Body of pancreas (tissue), 4 donors: ENCODE results near the gene ATP5MK. TPM values are rescaled to one million over a fixed set of nuclear protein-coding genes. Genes with fewer than 3 reads are reported as not detected.

ENCODE experiments used
- ATAC-seq: fragments of 150-250 bp; one replicate; pipeline ENCODE4 v1.9.1; 2016
- DNase-seq, 4 donors: peaks; one replicate each; pipeline ENCODE4 v3.0.0-alpha.2; 2019
- H3K27ac ChIP-seq, 4 donors: fragments of 200-600 bp; sonication (generic); 1 replicate in 3 of 4; 2 replicates in 1 of 4; pipeline versions ENCODE4 v1.5.1 to v1.6.1; 2016 to 2019; ENCODE audit warnings: mild to moderate bottlenecking in 1 of 4, mixed read lengths in 1 of 4, moderate library complexity in 1 of 4
- H3K27me3 ChIP-seq, 2 donors: fragments of 200-600 bp; sonication (generic); one replicate each; pipeline ENCODE4 v1.6.0; 2016; ENCODE audit warnings: mild to moderate bottlenecking in 1 of 2
- H3K36me3 ChIP-seq, 2 donors: fragments of 200-600 bp; sonication (generic); replicated peaks in 1 of 2; 2 replicates each; pipeline ENCODE4 v1.5.1; 2016; ENCODE audit warnings: low read depth in 2 of 2; ENCODE audit not compliant: insufficient read depth in 1 of 2
- H3K4me1 ChIP-seq: fragments of 200-600 bp; sonication (generic); one replicate; pipeline ENCODE4 v1.6.0; 2016
- H3K4me3 ChIP-seq, 2 donors: fragments of 200-600 bp; sonication (generic); 1 replicate in 1 of 2; 2 replicates in 1 of 2; pipeline ENCODE4 v1.5.1; 2016 to 2019
- H3K9me3 ChIP-seq, 3 donors: fragments of 200-600 bp; sonication (generic); 1 replicate in 2 of 3; 2 replicates in 1 of 3; pipeline ENCODE4 v1.5.1; 2016
- POLR2A ChIP-seq, 3 donors: fragments of 450-650 bp; IDR thresholded peaks; one replicate each; pipeline ENCODE4 v1.6.1; 2016; ENCODE audit warnings: antibody characterized with exemption in 3 of 3, mild to moderate bottlenecking in 2 of 3
- WGBS, 2 donors: methylation state at CpG; one replicate each; pipeline ENCODE4 v1.1.5; 2017; 5-methylcytosine and 5-hydroxymethylcytosine counted together
- intact Hi-C: fragments of 100-400 bp; cut with DNase I; formaldehyde crosslinking; loops from one replicate; pipeline ENCODE4 v1.15.1; 2023
- total RNA-seq, 2 donors: library from RNA; depleted of rRNA; stranded (reverse); fragments of >200 nt; gene quantifications; one replicate each; pipeline ENCODE4 v1.1.0, GENCODE V29; 2016
- TF ChIP-seq, protein P1 (sequence below), 7 experiments: fragments of 450-650 bp in 4 of 7; fragments of 200-600 bp in 3 of 7; sonication (generic) in 3 of 7; IDR thresholded peaks; one replicate each; pipeline ENCODE4 v1.5.1; 2016 to 2019; ENCODE audit warnings: antibody characterized with exemption in 7 of 7

Gene ATP5MK
- total RNA-seq, 2 donors from 2014 or later: 75.5 to 85.6 TPM

GRCh38 chr10:103415581-103415980 lies 19.3 kb upstream of the ATP5MK start:
- DNase-seq (no peak), ATAC-seq (no peak)
- intact Hi-C loops: loop anchor here (10.0 kb wide), 1 partner anchor 179 kb away; no protein-coding TSS in a partner anchor
- TF ChIP-seq POLR2A (IDR thresholded peaks at IDR 0.05): no peak
- TF ChIP-seq, protein P1, sequence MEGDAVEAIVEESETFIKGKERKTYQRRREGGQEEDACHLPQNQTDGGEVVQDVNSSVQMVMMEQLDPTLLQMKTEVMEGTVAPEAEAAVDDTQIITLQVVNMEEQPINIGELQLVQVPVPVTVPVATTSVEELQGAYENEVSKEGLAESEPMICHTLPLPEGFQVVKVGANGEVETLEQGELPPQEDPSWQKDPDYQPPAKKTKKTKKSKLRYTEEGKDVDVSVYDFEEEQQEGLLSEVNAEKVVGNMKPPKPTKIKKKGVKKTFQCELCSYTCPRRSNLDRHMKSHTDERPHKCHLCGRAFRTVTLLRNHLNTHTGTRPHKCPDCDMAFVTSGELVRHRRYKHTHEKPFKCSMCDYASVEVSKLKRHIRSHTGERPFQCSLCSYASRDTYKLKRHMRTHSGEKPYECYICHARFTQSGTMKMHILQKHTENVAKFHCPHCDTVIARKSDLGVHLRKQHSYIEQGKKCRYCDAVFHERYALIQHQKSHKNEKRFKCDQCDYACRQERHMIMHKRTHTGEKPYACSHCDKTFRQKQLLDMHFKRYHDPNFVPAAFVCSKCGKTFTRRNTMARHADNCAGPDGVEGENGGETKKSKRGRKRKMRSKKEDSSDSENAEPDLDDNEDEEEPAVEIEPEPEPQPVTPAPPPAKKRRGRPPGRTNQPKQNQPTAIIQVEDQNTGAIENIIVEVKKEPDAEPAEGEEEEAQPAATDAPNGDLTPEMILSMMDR (IDR thresholded peaks at IDR 0.05): no peak
- Histone ChIP-seq H3K27me3 (no peaks in the 10 kb centered on the region), H3K9me3 (no peaks in the 10 kb centered on the region), H3K27ac (no peak overlapping the region), H3K36me3 (peaks cover 13 to 59% of the 10 kb centered on the region in 2 donors), H3K4me1 (no peaks in the 10 kb centered on the region), H3K4me3 (no peak overlapping the region)
- WGBS, 2 donors: 62 to 71% methylated on average over 8 of the region's 8 CpGs

- H3K27me3 ChIP-seq: no peaks in the 10 kb centered on the region
- peaks cover 13 to 53% of the 10 kb centered on the region in 2 donors for H3K36me3 ChIP-seq
- ATAC-seq (no peak), DNase-seq (no peak)
- no peaks in the 10 kb centered on the region for H3K4me1 ChIP-seq
- WGBS, 2 donors: 58 to 80% methylated on average over 2 of the region's 2 CpGs
- H3K4me3 ChIP-seq: no peak overlapping the region
- no peak overlapping the region for H3K27ac ChIP-seq
- no peaks in the 10 kb centered on the region for H3K9me3 ChIP-seq
- TF ChIP-seq, protein P1 (IDR thresholded peaks at IDR 0.05): no peak
- no peak for TF ChIP-seq POLR2A (IDR thresholded peaks at IDR 0.05)
- intact Hi-C loops: loop anchor here (10.0 kb wide), 1 partner anchor 181 kb away; no protein-coding TSS in a partner anchor
Observed at GRCh38 chr10:103413564-103413963, 17.3 kb upstream of the ATP5MK start.

DNA sequence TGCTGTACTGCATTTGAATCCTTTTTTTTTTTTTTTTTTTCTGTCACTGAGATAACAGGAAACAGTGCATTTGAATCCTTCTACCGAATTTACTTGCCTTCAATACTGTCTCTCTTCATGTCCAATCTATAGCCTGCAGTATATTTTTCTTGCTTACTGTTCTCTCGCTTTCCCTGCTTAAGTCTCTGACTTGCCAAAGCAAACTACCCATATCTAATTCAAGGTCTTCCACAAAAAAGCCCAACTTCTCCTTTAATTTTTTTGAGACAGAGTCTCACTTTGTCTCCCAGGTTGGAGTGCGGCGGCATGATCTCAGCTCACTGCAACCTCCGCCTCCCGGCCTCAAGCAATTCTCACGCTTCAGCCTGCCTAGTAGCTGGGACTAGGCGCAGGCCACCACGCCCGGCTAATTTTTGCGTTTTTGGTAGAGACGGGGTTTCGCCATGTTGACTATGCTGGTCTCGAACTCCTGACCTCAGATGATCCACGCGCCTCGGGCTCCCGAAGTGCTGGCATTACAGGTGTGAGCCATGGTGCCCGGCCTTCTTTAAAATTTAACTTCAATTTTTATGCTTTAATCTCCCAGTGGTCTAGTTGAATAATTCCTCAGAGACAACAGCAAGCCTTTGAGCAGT lies 1.0 kb upstream of the ATP5MK start:
- Histone ChIP-seq H3K4me3 (peak overlapping the region; percentile 61 to 82), H3K27me3 (no peaks in the 10 kb centered on the region), H3K4me1 (peaks cover 43% of the 10 kb centered on the region), H3K36me3 (peaks cover 0 to 10% of the 10 kb centered on the region in 2 donors), H3K27ac (no peak overlapping the region), H3K9me3 (no peaks in the 10 kb centered on the region)
- ATAC-seq (no peak), DNase-seq (peak in 3 of 4 donors; percentile 8 to 27 (median 19))
- intact Hi-C loops: no loop called here
- 25 to 26% methylated on average over 18 to 19 of the region's 19 CpGs for WGBS, 2 donors
- TF ChIP-seq, protein P1 (IDR thresholded peaks at IDR 0.05): no peak
- TF ChIP-seq POLR2A (IDR thresholded peaks at IDR 0.05): no peak

GRCh38 chr10:103396789-103397087 lies 463 bp upstream of the ATP5MK start:
- WGBS, 2 donors: 0 to 1% methylated on average over 4 to 8 of the region's 8 CpGs
- H3K36me3 ChIP-seq: peaks cover 0 to 8% of the 10 kb centered on the region in 2 donors
- H3K27ac ChIP-seq: peak overlapping the region; percentile 54 to 91 (median 74)
- peaks cover 43% of the 10 kb centered on the region for H3K4me1 ChIP-seq
- TF ChIP-seq, protein P1 (IDR thresholded peaks at IDR 0.05): no peak
- TF ChIP-seq POLR2A (IDR thresholded peaks at IDR 0.05): no peak
- no peaks in the 10 kb centered on the region for H3K27me3 ChIP-seq
- ATAC-seq (no peak), DNase-seq (no peak)
- peak overlapping the region; percentile 61 to 82 for H3K4me3 ChIP-seq
- no peaks in the 10 kb centered on the region for H3K9me3 ChIP-seq
- intact Hi-C loops: no loop called here

DNA sequence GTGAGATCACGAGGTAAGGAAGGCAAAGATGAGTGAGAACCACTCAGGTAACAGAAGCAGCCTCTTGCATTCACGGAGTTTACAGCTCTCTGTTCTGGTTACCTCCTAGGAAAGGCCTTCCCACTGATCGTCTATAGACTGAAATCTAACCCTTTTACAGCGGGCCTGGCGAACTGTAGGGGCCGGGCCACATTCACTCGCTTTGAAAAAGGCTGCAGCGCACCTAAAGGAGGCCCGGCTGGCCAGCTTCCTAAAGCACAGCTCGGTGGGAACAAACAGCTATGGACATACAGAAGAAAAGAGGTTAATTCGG lies 565 bp downstream of the ATP5MK start:
- DNase-seq: no peak
- Histone ChIP-seq H3K36me3 (peaks cover 0 to 12% of the 10 kb centered on the region in 2 donors), H3K27me3 (no peaks in the 10 kb centered on the region), H3K4me1 (peaks cover 43% of the 10 kb centered on the region), H3K4me3 (peak overlapping the region; percentile 61 to 82), H3K27ac (peak overlapping the region; percentile 70 to 91 (median 86)), H3K9me3 (no peaks in the 10 kb centered on the region)
- 0% methylated on average over 11 of the region's 11 CpGs for WGBS, 2 donors
- TF ChIP-seq, protein P1 (IDR thresholded peaks at IDR 0.05): no peak
- no peak for TF ChIP-seq POLR2A (IDR thresholded peaks at IDR 0.05)
- ATAC-seq: peak; percentile 1
- intact Hi-C loops: no loop called here
